ENCODE results near the gene SMARCAL1.

The SMARCAL1 gene

GRCh38 chr2:216477283-216478035 is 65.2 kb downstream of the SMARCAL1 start:
- DNase-seq: no peak

GRCh38 chr2:216478151-216478550 is 65.9 kb downstream of the SMARCAL1 start:
- DNase-seq: no peak

GRCh38 chr2:216478791-216479190 is 66.5 kb downstream of the SMARCAL1 start:
- no peak for DNase-seq

GRCh38 chr2:216480221-216480620 is 67.9 kb downstream of the SMARCAL1 start:
- DNase-seq: no peak

GRCh38 chr2:216482640-216483039 is 70.4 kb downstream of the SMARCAL1 start:
- no peak for DNase-seq

- no peak for DNase-seq
These were observed 73.0 kb downstream of the SMARCAL1 start for GRCh38 chr2:216485237-216485636.

GRCh38 chr2:216485745-216486144 is 73.5 kb downstream of the SMARCAL1 start:
- DNase-seq: no peak

GRCh38 chr2:216486271-216486670 is 74.0 kb downstream of the SMARCAL1 start:
- no peak for DNase-seq

- no peak for DNase-seq
These were observed 74.4 kb downstream of the SMARCAL1 start for GRCh38 chr2:216486708-216487107.

- no peak for DNase-seq
These were observed 77.8 kb downstream of the SMARCAL1 start for GRCh38 chr2:216490061-216490460.

GRCh38 chr2:216491793-216492596 is 79.7 kb downstream of the SMARCAL1 start:
- no peak for DNase-seq

- no peak for DNase-seq
These were observed 80.5 kb downstream of the SMARCAL1 start for GRCh38 chr2:216492597-216493333.

- no peak for DNase-seq
These were observed 81.0 kb downstream of the SMARCAL1 start for GRCh38 chr2:216493334-216493685.

- no peak for DNase-seq
These were observed 83.4 kb downstream of the SMARCAL1 start for GRCh38 chr2:216495656-216496055.

GRCh38 chr2:216497382-216498069 is 85.2 kb downstream of the SMARCAL1 start:
- DNase-seq: no peak

- DNase-seq: no peak
These were observed 85.7 kb downstream of the SMARCAL1 start for GRCh38 chr2:216498070-216498378.

- peak; percentile 86 for DNase-seq
These were observed 86.4 kb downstream of the SMARCAL1 start, which contains the start of gene RPL37A for GRCh38 chr2:216498379-216499352. Gene RPL37A, plus strand, starts transcription at chr2:216498844. Its CDS starts 31 bp downstream, at chr2:216498875.

- no peak for DNase-seq
These were observed 87.4 kb downstream of the SMARCAL1 start for GRCh38 chr2:216499641-216500218.

- DNase-seq: no peak
These were observed 88.3 kb downstream of the SMARCAL1 start for GRCh38 chr2:216500572-216500971.

GRCh38 chr2:216501854-216502253 is 89.6 kb downstream of the SMARCAL1 start:
- DNase-seq: no peak

GRCh38 chr2:216502381-216503158 is 90.3 kb downstream of the SMARCAL1 start:
- no peak for DNase-seq

Measured in DMS153 (cell line).